HG02938 (cell line): ENCODE data around the gene SYNE1.

Experiments used
- ATAC-seq: cut with Tn5 transposase; IDR thresholded peaks from one replicate; pipeline ENCODE4 v1.9.1; 2021; ENCODE audit warnings: mild to moderate bottlenecking, moderate library complexity; ENCODE audit not compliant: unreplicated experiment

SYNE1 gene

DNA sequence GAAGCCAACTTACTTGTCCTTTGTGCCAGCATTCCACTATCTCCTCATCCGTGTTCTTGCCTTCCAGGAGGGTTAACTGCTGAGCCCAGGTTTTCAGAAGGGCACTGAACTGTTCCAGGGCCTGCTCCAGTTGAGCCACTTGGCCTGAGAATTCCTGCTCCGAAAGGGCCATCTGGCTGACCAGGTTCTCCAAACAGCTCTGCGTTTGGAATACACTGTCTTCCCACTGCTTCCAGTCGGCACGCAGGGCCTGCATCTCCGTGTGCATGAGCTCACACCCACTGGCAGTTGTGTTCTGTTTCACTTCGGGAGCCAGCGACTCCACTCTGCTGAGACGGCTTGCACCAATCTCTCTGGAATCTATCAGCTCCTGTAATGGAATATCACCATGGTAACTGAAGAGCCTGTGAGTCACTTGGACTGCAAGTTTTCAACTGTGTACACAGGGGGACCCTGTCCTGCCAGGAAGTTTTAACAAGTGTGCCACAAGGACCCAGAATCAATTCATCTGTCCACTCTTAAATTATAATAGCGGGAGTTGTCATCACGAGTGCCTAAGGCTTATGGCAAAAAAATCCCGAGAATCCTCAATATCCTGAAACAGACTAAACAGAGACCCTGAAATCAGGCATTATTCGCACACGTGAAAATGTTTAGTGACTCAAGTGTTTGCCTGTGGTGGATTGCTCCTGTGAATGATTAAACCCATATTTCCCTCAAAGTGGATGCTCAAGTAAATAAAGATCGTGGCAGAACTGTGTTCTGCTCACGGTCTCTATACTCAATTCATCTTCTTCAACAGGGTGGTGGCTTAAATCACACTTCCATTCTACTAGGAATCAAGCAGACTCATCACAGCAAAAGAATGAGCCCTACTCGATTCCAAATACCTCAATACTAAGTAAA, 255.9 kb downstream of the SYNE1 start:
- ATAC-seq, result no peak

DNA sequence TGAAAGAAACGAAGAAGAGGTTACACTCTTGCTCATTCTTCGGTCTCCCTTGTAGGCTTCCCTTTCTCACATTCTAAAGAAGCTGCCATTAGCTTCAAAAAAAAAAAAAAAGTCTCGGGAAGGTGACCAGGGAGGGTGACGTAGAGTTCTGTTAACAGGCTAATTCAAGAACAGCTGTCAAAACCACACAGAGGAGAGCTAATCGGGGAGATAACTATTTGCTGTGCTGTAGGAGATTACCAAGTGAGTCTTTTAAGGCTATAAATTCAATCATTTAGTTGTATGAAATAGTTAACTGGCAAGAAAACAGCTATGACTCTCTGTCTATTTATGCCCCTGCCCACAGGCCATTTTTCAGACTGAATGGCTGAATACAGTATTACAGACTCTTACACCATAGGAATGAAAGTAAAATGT, 256.8 kb downstream of the SYNE1 start:
- ATAC-seq, result no peak

DNA sequence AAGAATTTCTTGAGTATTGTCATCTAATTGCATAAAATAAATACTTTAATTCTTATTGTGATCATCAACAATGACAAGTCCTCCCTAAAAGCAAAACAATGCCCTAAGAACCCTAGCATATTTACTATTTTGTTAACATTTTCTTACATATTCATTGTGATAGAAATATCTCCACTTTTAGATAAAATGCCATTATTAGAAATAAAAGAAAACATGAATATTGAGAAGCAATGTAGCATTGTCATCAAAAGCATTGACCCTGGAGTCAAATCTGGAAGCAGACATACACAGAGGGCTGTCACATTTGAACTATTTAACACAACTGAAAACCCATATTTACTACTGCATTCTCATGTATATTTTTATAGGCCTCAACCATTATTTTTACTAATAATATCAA, 257.7 kb downstream of the SYNE1 start:
- ATAC-seq, result no peak

DNA sequence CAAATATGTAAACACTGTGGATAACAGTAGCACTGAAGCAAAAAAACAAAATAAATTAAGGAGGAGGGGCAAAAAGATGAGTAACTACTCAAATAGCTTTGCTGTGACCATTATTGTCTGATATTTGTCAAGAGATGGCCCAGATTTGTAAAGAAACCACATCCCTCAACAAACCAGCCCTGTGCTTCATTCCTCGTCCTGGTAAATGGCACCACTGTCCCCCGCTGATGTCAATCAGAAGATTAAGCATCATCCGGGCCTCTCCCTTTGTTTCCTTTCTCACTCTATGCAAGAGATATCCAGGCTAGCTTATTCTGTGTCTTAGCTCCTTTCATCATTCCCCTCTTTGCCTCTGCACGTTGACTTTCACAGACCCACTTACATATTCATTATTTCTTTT, 259.0 kb downstream of the SYNE1 start:
- ATAC-seq, result no peak

DNA sequence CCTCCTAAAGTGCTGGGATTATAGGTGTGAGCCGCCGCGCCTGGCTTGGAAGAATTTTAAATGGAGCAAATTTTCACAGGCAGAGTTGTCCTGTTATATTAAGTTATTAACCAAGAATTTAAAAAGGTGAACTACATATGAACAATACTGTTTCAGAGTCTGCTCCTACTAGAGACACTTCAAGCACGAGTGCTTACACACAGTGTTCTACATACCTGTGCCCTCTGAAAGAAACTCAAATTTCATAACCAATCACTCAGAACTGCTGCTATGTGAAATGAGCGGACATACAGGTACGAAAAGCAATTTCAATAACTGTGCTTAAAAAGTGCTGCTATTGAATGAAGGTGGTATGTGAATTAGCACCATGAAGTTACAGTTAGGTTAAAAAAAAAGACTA, 262.0 kb downstream of the SYNE1 start:
- no peak for ATAC-seq

DNA sequence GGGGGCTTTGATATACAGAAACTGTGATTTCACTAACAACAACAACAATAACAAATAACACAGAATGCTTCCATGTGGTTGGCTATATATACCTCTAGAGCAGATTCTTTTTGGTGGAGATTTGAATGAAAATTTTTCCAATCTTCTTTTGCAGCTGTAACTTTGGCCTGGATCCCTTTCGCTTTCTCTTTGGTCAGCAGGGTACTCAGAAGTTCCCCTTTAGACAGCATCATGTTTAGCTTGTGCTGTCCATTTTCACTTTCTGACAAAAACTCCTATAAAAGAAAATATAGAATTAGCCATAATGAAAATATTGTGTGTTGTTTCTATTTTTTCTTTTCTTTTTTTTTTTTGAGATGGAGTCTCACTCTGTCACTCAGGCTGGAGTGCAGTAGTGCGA, 264.2 kb downstream of the SYNE1 start:
- no peak for ATAC-seq

DNA sequence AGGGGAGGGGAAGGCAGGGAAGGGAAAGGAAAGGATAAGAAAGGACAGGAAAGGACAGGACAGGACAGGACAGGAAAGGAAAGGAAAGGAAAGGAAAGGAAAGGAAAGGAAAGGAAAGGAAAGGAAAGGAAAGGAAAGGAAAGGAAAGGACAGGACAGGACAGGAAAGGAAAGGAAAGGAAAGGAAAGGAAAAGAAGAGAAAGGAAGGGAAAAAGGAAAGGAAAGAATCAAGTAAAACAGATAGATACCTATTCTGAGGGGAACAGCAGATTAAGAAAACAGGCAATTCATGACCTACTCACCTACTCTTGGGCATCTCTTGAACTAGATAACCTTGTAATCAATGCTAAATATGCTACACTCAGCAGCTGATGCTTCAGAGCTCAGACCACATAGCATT, 265.4 kb downstream of the SYNE1 start:
- no peak for ATAC-seq

DNA sequence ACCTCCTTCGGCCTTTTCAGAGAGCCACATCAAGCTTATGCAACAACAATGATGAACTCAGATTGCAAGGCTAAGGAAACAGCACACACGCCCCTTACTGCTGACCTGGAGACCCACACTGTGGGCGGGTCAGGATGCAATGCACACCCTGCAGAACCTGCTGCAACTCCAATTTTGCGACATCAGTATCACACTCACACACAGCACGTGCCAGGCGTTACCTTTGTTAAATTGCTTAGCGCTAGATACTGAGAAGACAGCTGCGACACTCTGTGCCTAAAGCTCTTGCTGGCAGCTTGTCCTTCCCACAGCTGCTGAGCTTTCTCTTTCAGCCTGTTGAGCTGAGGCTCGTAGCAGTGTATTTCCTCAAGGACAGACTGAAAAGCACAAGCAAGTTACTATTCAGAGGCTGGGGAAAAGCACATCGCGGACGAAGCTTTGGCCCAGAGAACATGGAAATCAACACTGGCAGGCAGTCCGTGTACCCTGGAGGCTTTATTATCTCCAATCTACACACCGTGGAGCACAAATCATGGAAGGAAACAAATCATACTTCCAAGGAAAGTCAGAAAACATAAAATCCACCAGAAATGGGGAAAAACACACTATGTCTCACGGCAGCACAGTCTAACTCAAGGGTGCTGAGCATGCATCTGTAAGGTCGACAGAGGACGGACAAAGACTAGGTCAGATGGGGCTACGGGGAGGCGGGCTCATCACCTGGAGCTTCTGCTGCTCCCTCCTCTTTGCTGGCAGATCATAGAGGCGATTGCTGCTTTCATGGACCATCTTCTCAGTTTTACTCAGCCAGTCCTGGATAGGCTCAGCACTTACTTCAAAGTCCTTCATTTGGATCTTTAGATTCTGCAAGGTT, 268.2 kb downstream of the SYNE1 start:
- no peak for ATAC-seq

DNA sequence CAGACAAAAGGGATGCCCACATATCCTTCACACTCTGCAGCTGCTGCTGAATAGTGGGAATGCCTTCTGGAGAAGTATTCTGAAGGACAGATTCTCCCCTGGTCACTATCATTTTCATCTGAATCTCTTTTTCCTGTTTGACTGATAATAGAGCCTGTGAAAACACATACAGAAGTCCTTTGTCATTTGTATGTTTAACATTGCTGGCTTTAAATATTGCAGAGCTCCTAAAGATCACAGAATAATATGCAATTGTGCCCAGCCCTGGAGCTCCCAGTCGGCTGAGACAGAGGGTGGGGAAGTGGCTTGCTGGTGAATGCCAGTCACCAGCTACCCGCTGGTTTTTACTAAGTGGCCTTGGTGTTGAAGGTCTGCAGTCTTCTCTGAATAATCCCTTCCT, 272.3 kb downstream of the SYNE1 start:
- ATAC-seq, result no peak

DNA sequence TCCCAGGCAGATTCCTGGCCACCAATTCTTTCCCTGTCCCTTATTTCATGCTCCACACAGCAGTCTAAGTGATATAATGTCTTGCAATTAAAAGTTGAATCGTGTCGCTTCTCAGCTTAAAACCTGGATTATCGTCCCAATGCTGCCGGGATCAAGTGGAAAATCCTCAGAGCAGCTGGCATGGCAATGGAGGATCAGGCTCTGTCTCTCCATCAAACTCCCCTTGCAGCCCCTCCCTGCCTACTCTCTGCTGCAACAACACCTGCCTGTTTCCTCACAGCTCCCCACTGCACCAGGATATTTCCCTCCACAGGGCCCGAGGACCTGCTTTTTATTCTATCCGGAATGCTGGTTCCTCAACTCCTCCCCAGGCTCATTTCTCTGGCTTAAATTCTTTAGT, 277.1 kb downstream of the SYNE1 start:
- ATAC-seq, result no peak

DNA sequence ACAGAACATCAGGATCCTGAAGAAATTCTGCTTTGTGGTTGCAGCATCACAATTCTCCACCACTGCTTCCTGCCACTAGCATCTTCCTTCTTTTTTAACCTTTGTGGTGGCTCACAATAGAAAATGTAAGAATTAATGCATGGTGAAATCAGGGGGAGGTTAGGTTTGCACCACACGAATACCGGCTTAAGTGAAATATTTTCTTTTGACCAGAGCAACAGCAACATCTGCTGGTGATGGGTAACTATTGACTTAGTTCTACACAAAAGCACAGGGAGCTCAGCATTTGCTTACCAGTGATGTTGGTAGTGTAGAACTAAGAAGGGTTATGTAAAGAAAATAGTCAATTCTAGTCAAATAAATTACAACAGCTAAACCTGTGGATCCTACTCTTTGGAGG, 280.5 kb downstream of the SYNE1 start:
- no peak for ATAC-seq

DNA sequence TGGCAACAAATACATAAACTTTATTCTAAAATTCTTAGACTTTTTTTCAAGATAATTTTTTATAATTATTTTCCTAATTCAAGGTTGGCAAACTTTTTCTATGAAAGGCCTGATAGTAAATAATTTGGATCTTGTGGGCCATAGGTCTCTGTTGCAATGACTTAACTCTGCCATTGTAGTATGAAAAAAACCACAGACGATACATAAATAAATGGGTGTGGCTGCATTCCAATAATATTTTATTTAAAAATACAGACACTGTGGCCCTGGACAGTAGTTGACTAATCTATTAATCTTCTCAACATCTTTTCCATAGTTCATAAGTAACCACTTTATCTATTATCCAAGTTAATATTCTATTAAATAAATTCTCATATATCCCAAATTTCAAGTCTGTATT, 281.1 kb downstream of the SYNE1 start:
- ATAC-seq, result no peak

DNA sequence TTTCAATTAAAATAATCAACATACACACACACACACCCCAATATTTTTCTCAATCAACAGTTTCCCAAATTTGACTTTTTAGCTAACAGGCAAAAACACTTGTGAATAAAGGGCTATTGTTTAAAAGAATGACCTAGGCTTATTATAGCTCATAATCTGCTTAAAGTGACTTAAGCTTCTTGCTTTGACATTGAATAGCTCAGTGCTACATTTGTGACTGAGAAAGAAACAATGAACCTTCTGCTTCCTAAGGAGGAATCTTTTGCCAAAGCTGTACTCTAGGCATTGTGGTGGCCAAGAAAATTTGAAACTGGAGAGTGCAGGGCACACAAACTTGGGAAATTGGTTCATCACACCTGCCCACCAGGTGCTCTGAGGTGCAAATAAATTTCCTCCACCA, 282.0 kb downstream of the SYNE1 start:
- ATAC-seq, result no peak

DNA sequence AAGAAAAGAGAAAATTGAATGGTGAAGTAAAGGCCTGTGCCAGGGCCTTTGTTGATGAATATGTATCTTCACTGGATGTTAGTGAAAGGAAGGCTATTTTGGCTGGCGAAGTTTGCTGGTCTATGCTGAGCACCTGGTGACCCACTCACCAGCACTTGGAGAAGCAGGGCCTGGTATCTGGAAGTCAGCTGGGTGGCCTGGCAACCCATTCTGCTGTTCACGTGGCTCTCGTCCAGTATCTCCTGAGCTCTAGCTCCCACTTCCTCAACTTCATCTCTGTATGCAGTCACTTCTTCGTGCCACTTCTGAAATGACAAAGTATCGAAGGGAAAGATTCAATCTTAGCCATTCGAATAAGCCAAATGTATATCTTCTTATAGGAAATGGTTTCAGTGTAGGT, 283.7 kb downstream of the SYNE1 start:
- ATAC-seq, result no peak

DNA sequence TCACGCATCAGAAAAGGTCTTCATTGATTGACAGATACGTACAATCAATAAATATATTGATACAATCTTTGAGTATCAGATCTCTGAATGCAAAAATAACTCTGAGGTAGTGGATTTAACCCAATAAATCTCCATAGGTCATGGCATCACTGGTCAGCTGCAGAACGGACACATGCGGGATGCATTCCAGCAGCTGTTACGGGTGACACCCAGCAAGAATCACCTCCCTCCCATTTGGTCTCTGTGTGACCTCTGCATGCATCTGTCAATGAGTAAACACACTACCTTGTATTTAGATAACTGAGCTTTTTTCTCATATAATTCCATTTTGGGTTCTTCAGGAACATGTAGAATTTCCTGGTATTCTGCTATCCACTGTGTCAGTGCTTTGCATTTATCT, 285.4 kb downstream of the SYNE1 start:
- no peak for ATAC-seq

DNA sequence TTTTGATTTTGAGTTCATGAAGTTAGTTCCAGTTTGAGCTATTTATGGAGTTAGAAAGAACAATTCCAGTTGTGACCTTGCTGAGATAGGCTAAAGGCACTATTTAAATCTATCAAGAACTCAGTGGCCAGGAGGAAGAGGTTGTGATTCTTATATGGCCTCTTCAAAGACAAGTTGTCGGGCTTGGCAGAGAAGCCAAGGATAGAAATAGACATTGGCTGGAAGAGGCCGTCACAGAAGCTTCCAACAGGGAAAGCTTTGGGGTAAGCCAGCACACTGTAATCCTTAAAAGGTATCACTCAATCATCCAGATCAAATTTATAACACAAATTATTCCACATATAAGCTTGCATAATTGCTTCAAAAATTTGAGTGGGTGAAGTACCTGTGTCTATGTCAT, 286.1 kb downstream of the SYNE1 start:
- ATAC-seq, result no peak

DNA sequence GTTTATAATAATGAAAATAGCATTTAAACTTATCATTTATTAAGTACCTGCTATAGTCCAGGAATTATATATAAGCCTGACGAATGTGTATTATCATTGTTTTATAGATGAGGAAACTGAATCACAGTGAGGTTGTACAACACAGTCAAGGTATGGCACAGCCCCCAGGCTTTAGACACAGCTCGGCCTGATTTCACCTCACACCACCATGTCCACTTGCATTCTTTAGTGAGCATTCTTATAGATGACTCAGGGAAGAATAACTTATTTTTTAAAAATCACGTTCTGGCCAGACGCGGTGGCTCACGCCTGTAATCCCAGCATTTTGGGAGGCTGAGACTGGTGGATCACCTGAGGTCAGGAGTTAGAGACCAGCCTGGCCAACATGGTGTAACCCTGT, 289.0 kb downstream of the SYNE1 start:
- no peak for ATAC-seq

DNA sequence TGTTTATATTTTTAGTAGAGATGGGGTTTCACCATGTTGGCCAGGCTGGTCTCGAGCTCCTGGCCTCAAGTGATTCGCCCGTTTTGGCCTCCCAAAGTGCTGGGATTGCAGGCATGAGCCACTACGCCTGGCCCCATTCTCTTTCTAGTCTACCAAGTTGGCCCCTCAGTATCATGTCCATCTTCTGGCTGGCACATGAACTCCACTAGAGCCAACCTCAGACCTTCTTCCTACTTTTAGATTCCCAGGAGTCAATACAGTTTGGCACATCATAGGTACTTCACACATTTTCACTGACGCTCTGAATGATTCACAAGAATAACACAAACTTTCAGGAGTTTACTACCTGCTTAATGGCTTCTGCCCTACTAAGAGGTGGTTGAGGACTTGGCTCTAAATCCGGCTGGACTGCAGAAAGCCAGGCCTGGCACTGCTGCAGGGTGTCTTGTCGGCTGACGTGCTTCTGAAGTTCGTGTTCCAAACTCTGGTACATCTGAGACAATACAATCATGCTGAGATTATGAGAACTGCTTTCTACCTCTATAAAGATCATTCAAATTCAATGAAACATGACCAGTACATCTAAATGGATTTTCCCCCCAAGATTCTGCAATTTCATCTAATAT, 293.3 kb downstream of the SYNE1 start:
- no peak for ATAC-seq

DNA sequence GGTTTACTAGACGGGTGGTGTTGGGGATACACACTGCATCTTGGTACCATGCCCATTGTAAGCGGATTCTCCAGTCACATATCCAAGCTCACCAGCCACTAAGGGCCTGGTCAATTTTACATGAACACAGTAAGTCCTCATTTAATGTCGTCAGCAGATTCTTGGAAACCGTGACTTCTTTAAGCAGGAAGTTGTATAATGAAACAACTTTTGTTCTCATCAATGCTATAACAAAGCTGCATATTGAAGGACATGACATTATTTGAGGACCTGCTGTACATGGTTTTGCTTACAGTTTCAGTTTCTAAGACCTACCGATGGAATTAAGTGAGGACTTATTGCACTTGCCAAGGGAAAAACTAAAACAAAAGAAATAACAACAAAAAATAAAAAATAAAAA, 295.6 kb downstream of the SYNE1 start:
- no peak for ATAC-seq

DNA sequence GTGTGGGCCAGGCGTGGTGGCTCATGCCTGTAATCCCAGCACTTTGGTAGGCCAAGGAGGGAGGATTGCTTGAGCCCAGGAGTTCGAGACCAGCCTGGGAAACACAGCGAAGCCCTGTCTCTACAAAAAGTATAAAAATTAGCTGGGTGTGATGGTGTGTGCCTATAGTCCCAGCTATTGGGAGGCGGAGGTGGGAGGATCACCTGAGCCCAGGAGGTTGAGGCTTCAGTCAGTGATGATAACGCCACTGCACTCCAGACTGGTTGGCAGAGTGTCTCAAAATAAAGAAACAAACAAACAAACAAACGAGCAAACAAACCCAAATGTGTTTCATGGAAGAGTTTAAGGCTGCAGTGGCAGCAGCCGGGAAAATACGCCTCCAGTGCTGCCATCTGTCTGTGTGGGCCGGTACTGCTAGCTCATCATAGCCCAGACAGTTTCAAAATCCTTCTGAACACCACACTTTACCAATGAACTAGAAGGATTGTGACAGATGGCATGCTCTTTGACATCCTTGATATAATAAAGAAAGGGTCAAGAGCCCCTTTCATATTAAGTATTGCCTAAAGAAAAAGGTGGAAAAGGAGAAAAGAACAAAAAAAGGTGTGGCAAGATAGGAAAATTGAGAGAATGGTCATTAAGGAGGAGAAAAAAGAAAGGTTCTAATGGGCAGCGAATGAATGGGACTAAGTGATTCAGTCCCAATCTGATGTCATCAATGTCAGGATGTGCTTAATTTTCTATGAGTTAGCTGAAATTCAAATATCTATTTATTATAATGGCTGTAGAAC, 298.6 kb downstream of the SYNE1 start:
- ATAC-seq, result peak; percentile 95

DNA sequence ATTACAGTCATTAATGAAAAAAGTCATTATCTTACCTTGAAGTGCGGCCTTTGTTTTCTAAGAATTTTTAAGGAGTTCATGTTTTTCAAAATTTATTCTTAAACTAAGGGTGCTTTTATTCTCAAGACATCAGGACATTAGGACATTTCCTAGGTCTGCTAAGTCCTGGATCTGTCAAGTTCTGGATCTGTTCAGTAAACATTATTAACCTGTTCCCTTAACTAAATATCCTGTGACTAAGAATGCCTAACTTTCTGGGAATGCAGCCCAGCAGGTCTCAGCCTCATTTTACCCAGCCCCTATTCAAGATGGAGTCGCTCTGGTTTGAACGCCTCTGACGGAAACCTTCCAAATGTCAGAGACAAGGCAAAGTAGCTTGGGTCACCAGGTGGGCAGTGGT, 302.6 kb downstream of the SYNE1 start:
- no peak for ATAC-seq
